ENCODE measurements around the gene DEAF1.

DNA sequence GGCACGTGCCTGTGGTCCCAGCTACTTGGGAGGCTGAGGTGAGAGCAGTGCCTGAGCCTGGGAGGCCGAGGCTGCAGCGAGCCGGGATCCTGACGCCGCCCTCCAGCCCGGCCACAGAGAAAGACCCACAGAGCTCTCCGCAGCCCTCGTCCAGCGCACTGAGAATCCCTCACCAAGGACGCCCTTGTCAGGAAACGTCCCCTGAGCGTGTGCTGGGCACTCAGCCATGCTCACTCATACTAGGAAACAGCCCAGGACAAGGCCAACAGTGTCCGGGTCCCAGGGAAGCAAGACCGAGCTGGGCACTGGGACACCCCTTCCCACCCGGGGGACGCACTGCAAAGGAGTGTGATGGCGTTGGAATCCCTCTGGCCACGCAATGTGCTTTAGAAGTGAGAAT lies 14.5 kb downstream of the DEAF1 start:
- TF ChIP-seq CTCF (IDR thresholded peaks at IDR 0.05) (no peak), POLR2AphosphoS5 (IDR thresholded peaks at IDR 0.05) (no peak), POLR2A (IDR thresholded peaks at IDR 0.05) (no peak)
